ENCODE data around the gene FN3K.

The FN3K gene

DNA sequence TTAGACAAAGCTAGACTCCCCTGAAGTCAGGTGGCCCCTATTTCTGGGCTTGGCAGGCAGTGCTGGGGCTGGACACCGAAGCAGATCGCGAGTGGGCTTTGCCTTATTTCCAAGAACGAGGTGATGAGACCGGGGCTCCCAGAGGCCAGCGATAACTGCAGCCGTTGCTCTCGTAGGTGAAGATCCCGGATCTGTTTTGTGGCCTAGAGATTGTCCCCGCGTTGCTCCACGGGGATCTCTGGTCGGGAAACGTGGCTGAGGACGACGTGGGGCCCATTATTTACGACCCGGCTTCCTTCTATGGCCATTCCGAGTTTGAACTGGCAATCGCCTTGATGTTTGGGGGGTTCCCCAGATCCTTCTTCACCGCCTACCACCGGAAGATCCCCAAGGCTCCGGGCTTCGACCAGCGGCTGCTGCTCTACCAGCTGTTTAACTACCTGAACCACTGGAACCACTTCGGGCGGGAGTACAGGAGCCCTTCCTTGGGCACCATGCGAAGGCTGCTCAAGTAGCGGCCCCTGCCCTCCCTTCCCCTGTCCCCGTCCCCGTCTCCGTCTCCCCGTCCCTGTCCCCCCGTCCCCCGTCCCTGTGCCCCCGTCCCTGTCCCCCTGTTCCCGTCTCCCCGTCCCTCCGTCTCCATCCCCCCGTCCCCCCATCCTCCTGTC lies 15.0 kb downstream of the FN3K start:
- in situ Hi-C loops (cut with HindIII; ENCODE audit: low pct_ligation_motif_present, low sequenced_read_pairs), result no loop called here
- no peak overlapping the region for H3K27ac ChIP-seq
- TF ChIP-seq, protein P1, sequence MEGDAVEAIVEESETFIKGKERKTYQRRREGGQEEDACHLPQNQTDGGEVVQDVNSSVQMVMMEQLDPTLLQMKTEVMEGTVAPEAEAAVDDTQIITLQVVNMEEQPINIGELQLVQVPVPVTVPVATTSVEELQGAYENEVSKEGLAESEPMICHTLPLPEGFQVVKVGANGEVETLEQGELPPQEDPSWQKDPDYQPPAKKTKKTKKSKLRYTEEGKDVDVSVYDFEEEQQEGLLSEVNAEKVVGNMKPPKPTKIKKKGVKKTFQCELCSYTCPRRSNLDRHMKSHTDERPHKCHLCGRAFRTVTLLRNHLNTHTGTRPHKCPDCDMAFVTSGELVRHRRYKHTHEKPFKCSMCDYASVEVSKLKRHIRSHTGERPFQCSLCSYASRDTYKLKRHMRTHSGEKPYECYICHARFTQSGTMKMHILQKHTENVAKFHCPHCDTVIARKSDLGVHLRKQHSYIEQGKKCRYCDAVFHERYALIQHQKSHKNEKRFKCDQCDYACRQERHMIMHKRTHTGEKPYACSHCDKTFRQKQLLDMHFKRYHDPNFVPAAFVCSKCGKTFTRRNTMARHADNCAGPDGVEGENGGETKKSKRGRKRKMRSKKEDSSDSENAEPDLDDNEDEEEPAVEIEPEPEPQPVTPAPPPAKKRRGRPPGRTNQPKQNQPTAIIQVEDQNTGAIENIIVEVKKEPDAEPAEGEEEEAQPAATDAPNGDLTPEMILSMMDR (IDR thresholded peaks at IDR 0.05; ENCODE audit: low read depth, low read length, missing control alignments), result no peak
- no peaks in the 10 kb centered on the region for H3K36me3 ChIP-seq (replicated peaks)
- H3K27me3 ChIP-seq (replicated peaks), result no peaks in the 10 kb centered on the region
- no peak overlapping the region for H3K4me3 ChIP-seq (ENCODE audit: low read depth, low read length)
- DNase-seq, result no peak

DNA sequence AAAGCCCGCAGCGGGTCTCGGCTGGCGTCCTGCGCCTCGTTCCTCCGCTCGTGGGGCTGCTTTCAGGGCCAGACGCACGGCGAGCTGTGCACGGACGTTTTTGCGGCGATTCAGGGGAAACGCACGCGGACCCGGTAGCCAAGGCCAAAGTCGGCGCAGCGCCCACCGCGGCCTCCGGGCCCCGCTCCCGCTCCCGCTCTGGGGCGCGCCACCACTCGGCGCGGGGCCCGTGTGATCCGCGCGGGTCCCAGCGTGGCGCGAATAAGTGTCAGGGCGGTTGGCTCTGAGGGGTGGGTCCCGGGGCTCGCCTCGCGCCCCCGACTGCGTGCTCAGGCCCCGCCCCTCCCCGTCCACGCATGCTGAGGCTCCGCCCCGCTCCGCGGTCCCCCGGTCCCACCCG lies 15.8 kb downstream of the FN3K start:
- in situ Hi-C loops (cut with HindIII; ENCODE audit: low pct_ligation_motif_present, low sequenced_read_pairs), result no loop called here
- peak overlapping the region; percentile 54 for H3K4me3 ChIP-seq (ENCODE audit: low read depth, low read length)
- DNase-seq, result no peak
- H3K27me3 ChIP-seq (replicated peaks), result no peaks in the 10 kb centered on the region
- no peak overlapping the region for H3K27ac ChIP-seq
- TF ChIP-seq, protein P1 (IDR thresholded peaks at IDR 0.05; ENCODE audit: low read depth, low read length, missing control alignments), result no peak
- H3K36me3 ChIP-seq (replicated peaks), result no peaks in the 10 kb centered on the region

DNA sequence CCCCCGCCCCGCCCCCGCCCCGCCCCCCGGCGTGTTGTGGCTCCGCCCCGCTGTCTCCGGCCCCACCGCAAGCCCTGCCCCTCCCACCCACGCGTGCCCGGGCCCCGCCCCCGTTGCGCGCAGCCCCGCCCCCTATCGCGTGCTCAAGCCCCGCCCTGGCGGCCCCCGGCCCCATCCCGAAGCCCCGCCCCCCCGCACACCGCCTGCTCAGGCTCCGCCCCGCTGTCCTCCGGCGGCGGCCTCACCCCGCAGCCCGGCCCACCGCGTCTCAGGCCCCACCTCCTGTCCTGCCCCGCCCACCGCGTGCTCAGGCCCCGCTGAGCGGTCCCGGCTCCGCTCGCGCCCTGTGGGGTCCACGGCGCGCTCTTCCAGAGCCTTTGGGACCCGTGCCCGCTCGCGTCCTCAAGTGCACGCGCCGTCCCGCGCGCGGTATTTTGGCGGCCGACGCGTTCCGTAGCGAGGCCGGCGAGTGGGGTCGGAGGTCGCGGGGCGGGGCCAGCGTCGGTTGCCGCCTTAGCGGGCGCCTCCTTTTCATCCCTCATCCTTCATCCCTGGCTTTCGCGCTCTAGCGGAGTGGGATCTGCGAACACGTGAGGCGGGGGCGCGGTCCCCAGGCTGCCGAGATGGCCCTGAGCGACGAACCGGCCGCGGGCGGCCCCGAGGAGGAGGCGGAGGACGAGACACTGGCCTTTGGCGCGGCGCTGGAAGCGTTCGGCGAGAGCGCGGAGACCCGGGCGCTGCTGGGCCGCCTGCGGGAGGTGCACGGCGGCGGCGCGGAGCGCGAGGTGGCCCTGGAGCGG lies 16.4 kb downstream of the FN3K start, which contains the start of gene TBCD:
Gene TBCD, plus strand, starts transcription at position 495 of the 800 bp plus-strand sequence. Its CDS starts 129 bp downstream, at position 624.
- peak; percentile 68 for DNase-seq
- TF ChIP-seq, protein P1 (IDR thresholded peaks at IDR 0.05; ENCODE audit: low read depth, low read length, missing control alignments), result no peak
- in situ Hi-C loops (cut with HindIII; ENCODE audit: low pct_ligation_motif_present, low sequenced_read_pairs), result no loop called here
- Histone ChIP-seq H3K36me3 (replicated peaks) (no peaks in the 10 kb centered on the region), H3K27ac (peak within 1 kb of the TSS; percentile 63), H3K27me3 (replicated peaks) (no peaks in the 10 kb centered on the region), H3K4me3 (ENCODE audit: low read depth, low read length) (peak within 1 kb of the TSS; percentile 77)

DNA sequence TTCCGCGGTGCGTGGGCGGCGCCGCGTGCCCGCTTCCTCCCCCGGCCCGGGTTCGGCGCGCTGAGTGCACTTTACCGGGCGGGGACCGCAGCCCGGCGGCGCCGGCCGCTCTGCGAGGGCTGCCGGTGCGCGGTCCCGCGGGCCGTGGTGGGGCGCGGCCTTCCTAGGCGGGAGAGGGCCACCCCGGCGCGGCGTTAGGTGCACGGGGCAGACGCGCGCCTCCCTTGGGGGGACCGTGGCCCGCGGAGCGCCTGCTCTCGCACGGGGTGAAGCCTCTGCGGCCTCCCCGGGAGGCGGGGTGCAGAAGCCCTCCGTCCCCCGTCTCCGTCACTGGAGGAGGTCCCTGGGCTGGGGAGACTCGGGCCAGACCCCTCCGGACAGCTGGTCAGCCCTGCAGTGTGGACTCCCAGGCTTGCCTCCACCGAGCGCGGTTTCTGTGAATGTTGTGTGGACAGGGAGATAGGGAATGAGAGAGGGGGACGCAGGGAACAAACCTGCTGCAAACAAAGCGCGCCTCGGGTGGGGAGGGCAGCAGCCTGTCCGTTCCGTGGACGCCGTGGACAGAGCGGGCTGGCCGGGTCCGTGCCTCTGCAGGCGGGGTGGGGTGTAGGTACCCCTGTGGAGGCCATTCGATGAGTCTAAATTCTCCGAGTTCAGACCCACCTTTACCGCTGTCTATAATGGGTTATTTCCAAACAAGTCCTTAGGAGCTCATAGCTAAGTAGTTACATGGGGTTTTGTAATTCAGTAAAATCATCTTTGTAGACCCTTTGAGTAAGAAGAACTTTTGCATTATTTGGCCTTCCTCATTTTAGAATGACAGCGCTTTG lies 17.2 kb downstream of the FN3K start:
- Histone ChIP-seq H3K36me3 (replicated peaks) (no peaks in the 10 kb centered on the region), H3K4me3 (ENCODE audit: low read depth, low read length) (peak overlapping the region; percentile 77), H3K27me3 (replicated peaks) (no peaks in the 10 kb centered on the region), H3K27ac (no peak overlapping the region)
- DNase-seq, result no peak
- TF ChIP-seq, protein P1 (IDR thresholded peaks at IDR 0.05; ENCODE audit: low read depth, low read length, missing control alignments), result no peak
- in situ Hi-C loops (cut with HindIII; ENCODE audit: low pct_ligation_motif_present, low sequenced_read_pairs), result no loop called here

DNA sequence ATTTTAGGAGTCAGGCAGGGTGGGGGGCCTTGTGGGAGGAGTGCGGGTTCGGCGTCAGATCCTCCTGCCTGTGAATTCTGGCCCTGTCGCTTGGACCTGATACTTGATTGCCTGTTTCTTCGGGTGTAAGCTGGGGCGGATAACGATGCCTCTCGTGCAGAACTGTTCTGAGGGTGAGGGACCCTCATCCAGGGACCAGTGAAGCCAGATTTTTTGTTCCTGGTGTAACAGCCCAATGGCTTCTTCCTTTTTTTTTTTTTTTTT lies 17.7 kb downstream of the FN3K start:
- Histone ChIP-seq H3K36me3 (replicated peaks) (no peaks in the 10 kb centered on the region), H3K27me3 (replicated peaks) (no peaks in the 10 kb centered on the region), H3K4me3 (ENCODE audit: low read depth, low read length) (peak overlapping the region; percentile 77), H3K27ac (no peak overlapping the region)
- DNase-seq, result no peak
- TF ChIP-seq, protein P1 (IDR thresholded peaks at IDR 0.05; ENCODE audit: low read depth, low read length, missing control alignments), result no peak
- in situ Hi-C loops (cut with HindIII; ENCODE audit: low pct_ligation_motif_present, low sequenced_read_pairs), result no loop called here
